Mesenchymal stem cell (in vitro differentiated cells and primary cell): ENCODE data around the gene ZNF98. TPM values are rescaled to one million over a fixed set of nuclear protein-coding genes. Genes with fewer than 3 reads are reported as not detected.

Experiments
- DNase-seq: peaks from one replicate; pipeline ENCODE4 v3.0.0-alpha.2; 2013
- H2AFZ ChIP-seq: one replicate; pipeline ENCODE4 v1.6.1; 2013; ENCODE audit warnings: low read depth, mild to moderate bottlenecking, control low read depth, inconsistent platforms, low read length, moderate library complexity
- H2AK5ac ChIP-seq: 2 replicates; pipeline ENCODE4 v1.6.1; 2013; ENCODE audit warnings: low read length, moderate library complexity, mild to moderate bottlenecking, inconsistent platforms; ENCODE audit not compliant: severe bottlenecking
- H2BK120ac ChIP-seq: one replicate; pipeline ENCODE4 v1.6.1; 2013; ENCODE audit warnings: low read depth, mild to moderate bottlenecking, inconsistent platforms, low read length, moderate library complexity
- H2BK12ac ChIP-seq, 2 experiments: one replicate each; pipeline ENCODE4 v1.6.1; 2013; ENCODE audit warnings: inconsistent platforms in 2 of 2, low read length in 2 of 2, mild to moderate bottlenecking in 2 of 2, moderate library complexity in 2 of 2, control low read depth in 1 of 2
- H2BK15ac ChIP-seq: one replicate; pipeline ENCODE4 v1.6.1; 2013; ENCODE audit warnings: mild to moderate bottlenecking, low read depth, inconsistent platforms; ENCODE audit not compliant: poor library complexity, severe bottlenecking
- H2BK5ac ChIP-seq: 2 replicates; pipeline ENCODE4 v1.6.1; 2013; ENCODE audit warnings: low read depth, mild to moderate bottlenecking, low read length, control low read depth, inconsistent platforms; ENCODE audit not compliant: poor library complexity, severe bottlenecking
- H3K14ac ChIP-seq, 2 experiments: one replicate each; pipeline ENCODE4 v1.6.1; 2013; ENCODE audit warnings: inconsistent platforms in 2 of 2, low read length in 2 of 2, control low read depth in 1 of 2, mild to moderate bottlenecking in 1 of 2, moderate library complexity in 1 of 2
- H3K18ac ChIP-seq, 2 experiments: one replicate each; pipeline ENCODE4 v1.6.1; 2013; ENCODE audit warnings: inconsistent platforms in 2 of 2, low read length in 2 of 2, control low read depth in 1 of 2, low read depth in 1 of 2, mild to moderate bottlenecking in 1 of 2
- H3K23ac ChIP-seq, 2 experiments: one replicate each; pipeline ENCODE4 v1.6.1; 2013; ENCODE audit warnings: inconsistent platforms in 2 of 2, low read length in 2 of 2, mild to moderate bottlenecking in 2 of 2, moderate library complexity in 2 of 2, control low read depth in 1 of 2
- H3K27ac ChIP-seq: 2 replicates; pipeline ENCODE4 v1.5.1; 2013; ENCODE audit warnings: mild to moderate bottlenecking, moderate library complexity, low read length, control low read depth, inconsistent platforms; ENCODE audit not compliant: poor library complexity, severe bottlenecking
- H3K27me3 ChIP-seq, 2 experiments: 2 replicates each; pipeline versions ENCODE4 v1.6.1 to v1.7.0; 2013; ENCODE audit warnings: low read length in 2 of 2, mild to moderate bottlenecking in 2 of 2, moderate library complexity in 2 of 2, control low read depth in 1 of 2, inconsistent platforms in 1 of 2; ENCODE audit not compliant: control insufficient read depth in 1 of 2, insufficient read depth in 1 of 2
- H3K36me3 ChIP-seq, 2 experiments: 2 replicates each; pipeline versions ENCODE4 v1.6.1 to v1.7.0; 2013; ENCODE audit warnings: low read length in 2 of 2, control low read depth in 1 of 2, inconsistent platforms in 1 of 2, low read depth in 1 of 2, mild to moderate bottlenecking in 1 of 2; ENCODE audit not compliant: insufficient read depth in 2 of 2, control insufficient read depth in 1 of 2
- H3K4ac ChIP-seq, 2 experiments: one replicate each; pipeline ENCODE4 v1.6.1; 2013; ENCODE audit warnings: inconsistent platforms in 2 of 2, low read length in 2 of 2, mild to moderate bottlenecking in 2 of 2, moderate library complexity in 2 of 2, control low read depth in 1 of 2, low read depth in 1 of 2
- H3K4me1 ChIP-seq: 2 replicates; pipeline ENCODE4 v1.6.1; 2013; ENCODE audit warnings: low read depth, low read length, control low read depth; ENCODE audit not compliant: control insufficient read depth, insufficient read depth
- H3K4me2 ChIP-seq: 2 replicates; pipeline ENCODE4 v1.6.1; 2013; ENCODE audit warnings: low read length, mild to moderate bottlenecking, inconsistent platforms; ENCODE audit not compliant: poor library complexity, severe bottlenecking
- H3K4me3 ChIP-seq, 2 experiments: 2 replicates each; pipeline versions ENCODE4 v1.5.1 to v1.7.0; 2013; ENCODE audit warnings: low read length in 2 of 2, mild to moderate bottlenecking in 2 of 2, control low read depth in 1 of 2, low read depth in 1 of 2; ENCODE audit not compliant: insufficient read depth in 1 of 2
- H3K79me1 ChIP-seq: replicated peaks from 2 replicates; pipeline ENCODE4 v1.6.1; 2013; ENCODE audit warnings: mild to moderate bottlenecking, control low read depth, low read length, inconsistent platforms; ENCODE audit not compliant: poor library complexity, severe bottlenecking
- H3K9ac ChIP-seq: 2 replicates; pipeline ENCODE4 v1.7.0; 2013; ENCODE audit warnings: mild to moderate bottlenecking, low read length, moderate library complexity
- H3K9me3 ChIP-seq: 2 replicates; pipeline ENCODE4 v1.7.0; 2013; ENCODE audit warnings: mild to moderate bottlenecking, low read length; ENCODE audit not compliant: control insufficient read depth
- H4K8ac ChIP-seq: one replicate; pipeline ENCODE4 v1.6.1; 2013; ENCODE audit warnings: inconsistent platforms, mild to moderate bottlenecking, low read length, moderate library complexity
- H4K91ac ChIP-seq: one replicate; pipeline ENCODE4 v1.6.1; 2013; ENCODE audit warnings: mild to moderate bottlenecking, low read length, inconsistent platforms
- WGBS: methylation state at CpG from one replicate; pipeline ENCODE4 v1.1.7; 2013; ENCODE audit warnings: mixed read lengths; 5-methylcytosine and 5-hydroxymethylcytosine counted together
- polyA plus RNA-seq, 2 experiments: library from polyadenylated mRNA; stranded (reverse); fragments of 200-250 nt; gene quantifications; one replicate each; pipeline ENCODE4 v1.2.3, GENCODE V29; 2013

The ZNF98 gene
- polyA plus RNA-seq (2013, experiment 1 of 2), result not detected
- not detected for polyA plus RNA-seq (2013, experiment 2 of 2)

DNA sequence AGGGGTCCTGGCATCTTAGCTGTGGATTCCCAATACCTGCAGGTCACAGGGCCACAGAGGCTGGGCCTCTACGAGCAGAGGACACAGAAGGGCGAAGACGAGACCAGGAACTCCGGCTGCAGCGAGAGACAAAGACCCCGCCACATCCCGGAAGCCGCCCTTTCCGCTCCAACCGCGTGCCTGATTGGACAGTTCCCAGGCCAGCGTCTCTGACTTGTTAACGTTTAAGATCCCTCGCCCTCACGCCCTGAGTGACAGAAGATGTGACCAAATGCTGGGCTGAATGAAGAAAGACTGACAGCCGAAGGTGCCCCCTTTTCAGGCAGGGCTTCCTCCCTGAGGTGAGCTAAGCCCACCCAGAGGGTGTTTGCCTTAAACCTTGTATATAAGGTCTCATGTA is at the start of gene ZNF98:
TSS of gene ZNF98 (minus strand) at position 136 of the 400 bp plus-strand sequence. CDS start at position 14, 122 bp downstream.
- H3K23ac ChIP-seq, result no peak within 1 kb of the TSS
- no peak within 1 kb of the TSS for H2BK15ac ChIP-seq
- no peaks in the 10 kb centered on the region for H3K79me1 ChIP-seq
- peak within 1 kb of the TSS; percentile 76 for H3K9ac ChIP-seq
- H2AFZ ChIP-seq, result no peak within 1 kb of the TSS
- WGBS, result 78% methylated on average over 16 of the region's 16 CpGs
- H4K8ac ChIP-seq, result no peak within 1 kb of the TSS
- H3K27me3 ChIP-seq, result no peaks in the 10 kb centered on the region
- no peak within 1 kb of the TSS for H3K4ac ChIP-seq
- no peak within 1 kb of the TSS for H2BK12ac ChIP-seq
- DNase-seq, result no peak
- no peak within 1 kb of the TSS for H2BK120ac ChIP-seq
- H3K18ac ChIP-seq, result no peak within 1 kb of the TSS
- no peak within 1 kb of the TSS for H3K27ac ChIP-seq
- no peaks in the 10 kb centered on the region for H3K36me3 ChIP-seq
- H4K91ac ChIP-seq, result no peak within 1 kb of the TSS
- no peak within 1 kb of the TSS for H2AK5ac ChIP-seq
- no peaks in the 10 kb centered on the region for H3K4me1 ChIP-seq
- H3K4me3 ChIP-seq, result no peak within 1 kb of the TSS
- H2BK5ac ChIP-seq, result no peak within 1 kb of the TSS
- no peak within 1 kb of the TSS for H3K4me2 ChIP-seq
- H3K9me3 ChIP-seq, result peaks cover 65% of the 10 kb centered on the region
- H3K14ac ChIP-seq, result no peak within 1 kb of the TSS

DNA sequence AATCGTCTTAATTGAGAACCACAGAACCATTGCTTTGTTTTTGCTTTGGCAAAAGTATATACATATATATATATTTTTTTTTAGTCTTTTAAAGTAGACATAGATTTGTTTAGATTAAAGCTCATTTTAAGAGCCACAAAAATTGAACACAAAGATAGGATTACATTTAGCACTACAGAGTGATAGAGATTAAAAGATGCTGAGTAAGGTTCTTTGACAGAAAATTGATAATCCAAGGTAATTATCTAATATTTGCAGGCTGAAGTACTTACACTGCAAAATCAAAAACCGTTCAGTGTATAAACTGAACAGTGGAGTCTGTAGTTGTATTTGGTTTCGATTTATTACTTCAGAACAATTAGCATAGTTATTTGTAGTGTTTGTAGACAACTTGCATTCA is 24.5 kb upstream of the ZNF98 start:
- Histone ChIP-seq H3K27me3 (no peaks in the 10 kb centered on the region), H4K8ac (no peak overlapping the region), H2BK5ac (no peak overlapping the region), H3K14ac (no peak overlapping the region), H3K9ac (no peak overlapping the region), H3K4me2 (no peak overlapping the region), H3K27ac (no peak overlapping the region), H2BK120ac (no peak overlapping the region), H2AFZ (no peak overlapping the region), H3K18ac (no peak overlapping the region), H3K4me1 (no peaks in the 10 kb centered on the region), H2BK15ac (no peak overlapping the region), H3K79me1 (no peaks in the 10 kb centered on the region), H3K4ac (no peak overlapping the region), H3K36me3 (no peaks in the 10 kb centered on the region), H4K91ac (no peak overlapping the region), H3K23ac (no peak overlapping the region), H3K9me3 (peaks cover 82% of the 10 kb centered on the region), H2BK12ac (no peak overlapping the region), H3K4me3 (no peak overlapping the region), H2AK5ac (no peak overlapping the region)
- WGBS, result no CpG with 5 or more reads among the region's 3 CpGs
- DNase-seq, result no peak

DNA sequence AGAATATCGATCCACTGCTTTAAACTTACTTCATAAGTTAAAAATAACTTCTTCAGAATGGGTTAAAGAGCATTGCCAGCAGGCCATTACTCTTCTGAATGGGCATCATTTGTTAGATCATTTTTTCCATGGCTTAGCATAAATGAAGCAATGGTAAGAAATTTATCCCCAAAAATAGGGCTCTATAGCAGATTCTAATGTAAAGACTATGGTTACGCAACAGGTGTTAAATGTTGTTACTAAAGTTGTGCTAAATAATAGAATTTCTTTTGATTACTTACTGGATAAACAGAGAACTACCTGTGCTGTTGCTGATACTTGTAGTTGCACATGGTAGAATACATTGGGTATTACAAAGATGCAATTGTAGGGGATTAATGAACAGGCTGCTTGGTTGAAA is 15.9 kb upstream of the ZNF98 start:
- H3K4me1 ChIP-seq, result no peaks in the 10 kb centered on the region
- H3K4ac ChIP-seq, result no peak overlapping the region
- H3K9me3 ChIP-seq, result peaks cover 40% of the 10 kb centered on the region
- no peak overlapping the region for H3K18ac ChIP-seq
- H3K27ac ChIP-seq, result no peak overlapping the region
- no peak overlapping the region for H4K8ac ChIP-seq
- no peak overlapping the region for H2BK12ac ChIP-seq
- no peak overlapping the region for H2AK5ac ChIP-seq
- no peak overlapping the region for H3K14ac ChIP-seq
- H3K27me3 ChIP-seq, result no peaks in the 10 kb centered on the region
- no peak overlapping the region for H3K9ac ChIP-seq
- H4K91ac ChIP-seq, result no peak overlapping the region
- H2BK15ac ChIP-seq, result no peak overlapping the region
- H2BK120ac ChIP-seq, result no peak overlapping the region
- DNase-seq, result no peak
- no peak overlapping the region for H2BK5ac ChIP-seq
- no peak overlapping the region for H3K4me3 ChIP-seq
- H2AFZ ChIP-seq, result no peak overlapping the region
- 75% methylated on average over 1 of the region's 2 CpGs for WGBS
- no peaks in the 10 kb centered on the region for H3K79me1 ChIP-seq
- H3K23ac ChIP-seq, result no peak overlapping the region
- H3K4me2 ChIP-seq, result no peak overlapping the region
- no peaks in the 10 kb centered on the region for H3K36me3 ChIP-seq

DNA sequence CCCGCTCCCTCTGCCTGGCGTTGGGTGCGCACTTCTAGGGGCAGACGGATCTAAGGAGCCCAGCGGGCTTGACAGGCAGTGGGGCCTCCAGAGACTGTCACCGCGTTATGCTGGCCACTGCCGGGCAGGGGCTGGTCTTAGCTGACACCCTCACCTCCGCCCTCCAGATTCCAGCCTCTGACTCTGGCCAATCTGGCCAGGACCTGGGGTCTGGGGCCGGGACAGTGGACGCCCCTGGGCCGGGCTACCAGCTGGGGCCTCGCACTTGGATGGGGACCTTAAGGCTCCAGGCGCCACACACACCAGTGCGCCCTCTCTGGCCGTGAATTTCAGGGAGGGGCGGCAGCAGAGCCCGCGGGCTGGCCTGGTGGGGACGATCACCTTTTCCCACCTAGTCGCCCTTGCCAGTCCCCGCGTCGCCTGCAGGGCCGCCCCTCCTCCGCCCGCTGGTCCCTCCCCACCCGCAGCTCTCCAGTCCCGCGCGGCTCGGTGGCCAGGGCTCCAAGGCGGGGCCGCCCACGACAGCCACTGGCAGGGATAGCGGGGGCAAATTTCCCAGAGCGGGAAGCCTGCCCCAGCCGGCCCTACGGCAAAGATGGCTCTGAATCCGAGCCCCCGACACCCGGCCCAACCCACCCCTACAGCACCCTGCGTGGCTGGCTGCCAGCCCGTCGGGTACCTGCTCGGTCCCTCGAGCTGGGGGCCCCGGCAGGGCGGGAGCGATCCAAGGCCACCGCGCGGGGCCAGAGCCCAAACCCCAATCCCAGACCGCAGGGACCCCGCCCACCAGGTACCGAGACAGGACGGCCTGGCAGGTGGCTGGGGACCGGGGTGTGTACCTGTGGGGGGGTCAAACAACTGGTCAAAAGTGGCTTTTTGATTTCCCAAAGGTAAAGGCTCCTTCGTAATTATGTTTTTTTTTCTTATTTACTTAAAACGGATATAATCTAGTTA is 6.1 kb upstream of the ZNF98 start:
- Histone ChIP-seq H2AK5ac (no peak overlapping the region), H3K27ac (no peak overlapping the region), H2BK5ac (no peak overlapping the region), H3K18ac (no peak overlapping the region), H2BK12ac (no peak overlapping the region), H2BK15ac (no peak overlapping the region), H4K91ac (no peak overlapping the region), H3K79me1 (no peaks in the 10 kb centered on the region), H3K27me3 (no peaks in the 10 kb centered on the region), H2BK120ac (no peak overlapping the region), H3K4me1 (no peaks in the 10 kb centered on the region), H3K36me3 (no peaks in the 10 kb centered on the region), H2AFZ (no peak overlapping the region), H3K9me3 (peaks cover 58% of the 10 kb centered on the region), H3K4me3 (no peak overlapping the region), H3K4ac (no peak overlapping the region), H3K23ac (no peak overlapping the region), H3K4me2 (no peak overlapping the region), H4K8ac (no peak overlapping the region), H3K14ac (no peak overlapping the region), H3K9ac (no peak overlapping the region)
- no peak for DNase-seq
- WGBS, result 93% methylated on average over 47 of the region's 60 CpGs
